SK-N-SH treated with all-trans-retinoic acid at 6 μM for 48 hours (cell line): ENCODE measurements around the gene PERCC1.

Source experiments
- CREB5 ChIP-seq: fragments of 250-450 bp; sonication (Bioruptor Pico); IDR thresholded peaks from 2 replicates; pipeline ENCODE4 v1.5.1; 2020; ENCODE audit warnings: low read depth, mild to moderate bottlenecking, moderate library complexity
- CSDC2 ChIP-seq: fragments of 250-450 bp; sonication (Bioruptor Pico); IDR thresholded peaks from 2 replicates; pipeline ENCODE4 v1.5.0; 2020; ENCODE audit warnings: mild to moderate bottlenecking, moderate library complexity
- ISL1 ChIP-seq: fragments of 250-450 bp; sonication (Bioruptor Pico); IDR thresholded peaks from 2 replicates; pipeline ENCODE4 v2.1.2; 2022; ENCODE audit warnings: mild to moderate bottlenecking, moderate library complexity
- PATZ1 ChIP-seq: fragments of 250-450 bp; sonication (Bioruptor Pico); IDR thresholded peaks from 2 replicates; pipeline ENCODE4 v1.8.0; 2020; ENCODE audit warnings: mild to moderate bottlenecking, moderate library complexity, borderline replicate concordance
- RARB ChIP-seq: fragments of 250-450 bp; sonication (Bioruptor Pico); IDR thresholded peaks from 2 replicates; pipeline ENCODE4 v1.8.0; 2021; ENCODE audit warnings: mild to moderate bottlenecking, moderate library complexity
- SNAI2 ChIP-seq: fragments of 250-450 bp; sonication (Bioruptor Pico); IDR thresholded peaks from 2 replicates; pipeline ENCODE4 v1.5.0; 2020; ENCODE audit warnings: mild to moderate bottlenecking, moderate library complexity
- TSHZ2 ChIP-seq: fragments of 250-450 bp; sonication (Bioruptor Pico); IDR thresholded peaks from 2 replicates; pipeline ENCODE4 v1.5.0; 2020; ENCODE audit warnings: mild to moderate bottlenecking, moderate library complexity
- ZFP3 ChIP-seq: fragments of 250-450 bp; sonication (Bioruptor Pico); IDR thresholded peaks from 2 replicates; pipeline ENCODE4 v1.5.0; 2020; ENCODE audit warnings: mild to moderate bottlenecking, moderate library complexity
- ZFP30 ChIP-seq: fragments of 450-650 bp; formaldehyde crosslinking; IDR thresholded peaks from 2 replicates; pipeline ENCODE4 v1.5.0; 2022; ENCODE audit warnings: mild to moderate bottlenecking, moderate library complexity

- TF ChIP-seq ZFP30 (CRISPR knock-in tag) (no peak), CREB5 (CRISPR knock-in tag) (no peak), CSDC2 (CRISPR knock-in tag) (no peak), ZFP3 (no peak), TSHZ2 (CRISPR knock-in tag) (no peak), SNAI2 (CRISPR knock-in tag) (no peak), ISL1 (CRISPR knock-in tag) (no peak), RARB (CRISPR knock-in tag) (no peak), PATZ1 (CRISPR knock-in tag) (no peak)
Observed at GRCh38 chr16:1390239-1390779, 40.6 kb upstream of the PERCC1 start.
